ENCODE data around the gene VTI1A.

DNA sequence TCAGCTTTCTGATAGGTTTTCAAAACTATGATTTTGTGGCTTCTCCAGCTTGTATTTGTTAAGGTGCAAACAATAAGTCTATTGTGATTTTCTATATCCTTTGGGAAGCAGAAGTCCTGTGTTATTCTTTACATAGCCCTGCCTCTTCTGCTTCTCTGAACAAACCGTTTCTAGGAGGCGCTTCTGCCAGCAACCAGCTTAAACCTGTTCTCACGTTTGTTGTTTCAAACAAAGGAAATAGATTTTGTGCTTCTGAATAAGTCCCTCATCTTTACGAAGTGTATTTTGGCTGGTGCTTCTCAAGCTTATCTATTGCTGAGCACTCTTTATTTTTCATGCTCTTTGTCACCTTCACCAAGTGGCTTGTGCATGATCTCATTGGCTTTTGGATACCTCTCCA is 61.0 kb downstream of the VTI1A start:
- TF ChIP-seq, protein P1, sequence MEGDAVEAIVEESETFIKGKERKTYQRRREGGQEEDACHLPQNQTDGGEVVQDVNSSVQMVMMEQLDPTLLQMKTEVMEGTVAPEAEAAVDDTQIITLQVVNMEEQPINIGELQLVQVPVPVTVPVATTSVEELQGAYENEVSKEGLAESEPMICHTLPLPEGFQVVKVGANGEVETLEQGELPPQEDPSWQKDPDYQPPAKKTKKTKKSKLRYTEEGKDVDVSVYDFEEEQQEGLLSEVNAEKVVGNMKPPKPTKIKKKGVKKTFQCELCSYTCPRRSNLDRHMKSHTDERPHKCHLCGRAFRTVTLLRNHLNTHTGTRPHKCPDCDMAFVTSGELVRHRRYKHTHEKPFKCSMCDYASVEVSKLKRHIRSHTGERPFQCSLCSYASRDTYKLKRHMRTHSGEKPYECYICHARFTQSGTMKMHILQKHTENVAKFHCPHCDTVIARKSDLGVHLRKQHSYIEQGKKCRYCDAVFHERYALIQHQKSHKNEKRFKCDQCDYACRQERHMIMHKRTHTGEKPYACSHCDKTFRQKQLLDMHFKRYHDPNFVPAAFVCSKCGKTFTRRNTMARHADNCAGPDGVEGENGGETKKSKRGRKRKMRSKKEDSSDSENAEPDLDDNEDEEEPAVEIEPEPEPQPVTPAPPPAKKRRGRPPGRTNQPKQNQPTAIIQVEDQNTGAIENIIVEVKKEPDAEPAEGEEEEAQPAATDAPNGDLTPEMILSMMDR (IDR thresholded peaks at IDR 0.05): no peak
- TF ChIP-seq EP300 (IDR thresholded peaks at IDR 0.05): no peak
- no peak for TF ChIP-seq POLR2A (IDR thresholded peaks at IDR 0.05)

Data from sigmoid colon (tissue), 4 donors.